ENCODE measurements around the gene ARHGEF7.

Gene ARHGEF7

DNA sequence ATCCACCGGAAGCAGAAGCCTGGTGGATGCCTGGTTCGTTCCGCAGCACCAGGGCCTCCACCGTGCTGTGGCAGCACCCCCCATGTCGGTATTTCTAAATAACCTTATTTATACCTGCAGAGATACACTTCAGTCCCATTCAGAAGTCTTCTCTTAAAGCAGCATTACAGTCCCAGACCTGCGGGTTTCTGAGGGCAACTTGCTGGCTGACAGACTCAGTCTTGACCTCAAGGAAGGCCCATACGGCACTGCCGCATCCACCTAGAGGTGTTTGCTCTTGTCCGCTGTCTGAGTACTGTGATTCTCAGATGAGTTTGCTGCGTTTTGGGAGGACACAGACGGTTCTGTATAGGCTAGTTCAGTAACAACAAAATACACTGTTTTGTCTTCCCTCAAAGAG is 188.4 kb downstream of the ARHGEF7 start:
- DNase-seq (ENCODE audit: low read depth) = no peak

DNA sequence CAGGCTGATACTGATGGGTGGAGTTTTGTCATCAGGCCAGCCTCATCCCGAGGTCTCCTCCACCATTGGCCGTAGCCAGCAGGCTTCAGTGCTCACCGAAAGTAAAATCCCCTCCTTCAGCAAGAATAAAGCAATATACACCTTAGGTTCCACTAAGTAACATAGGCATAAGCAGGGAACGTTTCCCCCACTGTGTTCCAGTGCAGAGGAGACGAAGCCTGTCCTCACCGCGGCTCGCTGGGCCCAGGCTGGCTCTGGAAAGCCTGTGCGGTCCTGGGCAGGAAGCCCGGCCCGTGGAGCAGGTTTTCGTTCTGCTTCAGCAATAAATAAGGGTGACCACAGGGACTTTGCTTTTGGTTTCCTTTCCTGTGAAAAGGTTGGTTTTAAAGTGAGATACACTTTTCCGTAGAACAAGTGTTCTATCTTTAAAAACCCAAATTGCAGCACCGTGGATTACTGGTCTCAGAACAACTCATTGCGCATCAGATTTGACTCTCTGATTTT is 189.0 kb downstream of the ARHGEF7 start:
- no peak for DNase-seq (ENCODE audit: low read depth)

DNA sequence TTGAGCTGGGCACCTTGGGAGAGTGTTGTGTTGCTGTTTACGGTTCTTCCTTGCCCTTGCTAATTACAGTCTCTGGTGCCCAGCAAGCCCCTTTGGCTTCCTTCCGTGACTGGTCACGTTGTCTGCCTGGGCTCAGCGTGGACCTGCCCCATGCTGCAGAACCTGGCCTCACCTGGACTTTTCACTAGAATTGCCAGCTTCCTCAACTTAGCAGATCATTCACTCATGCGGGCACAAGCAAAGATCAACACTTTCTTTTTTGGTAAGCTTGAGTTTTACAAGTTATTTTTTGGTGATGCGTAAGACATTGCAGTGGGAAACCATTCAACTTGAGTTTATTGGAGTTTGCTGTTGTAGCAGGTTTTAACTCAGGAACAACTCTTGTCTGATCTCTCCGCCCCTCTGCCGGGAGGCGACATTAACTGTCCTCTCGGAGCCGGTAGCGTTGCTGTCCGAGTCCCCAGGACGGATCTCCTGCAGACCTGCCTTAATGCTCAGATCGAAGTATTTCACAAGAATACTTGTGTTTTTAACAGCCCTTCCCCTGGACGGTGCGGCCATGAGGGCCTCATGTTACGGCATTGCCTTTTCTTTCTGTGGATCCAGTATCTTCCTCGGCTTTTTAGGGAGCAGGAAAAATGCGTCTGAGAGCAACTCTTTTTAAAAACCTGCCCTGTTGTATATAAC is 189.6 kb downstream of the ARHGEF7 start:
- no peak for DNase-seq (ENCODE audit: low read depth)

DNA sequence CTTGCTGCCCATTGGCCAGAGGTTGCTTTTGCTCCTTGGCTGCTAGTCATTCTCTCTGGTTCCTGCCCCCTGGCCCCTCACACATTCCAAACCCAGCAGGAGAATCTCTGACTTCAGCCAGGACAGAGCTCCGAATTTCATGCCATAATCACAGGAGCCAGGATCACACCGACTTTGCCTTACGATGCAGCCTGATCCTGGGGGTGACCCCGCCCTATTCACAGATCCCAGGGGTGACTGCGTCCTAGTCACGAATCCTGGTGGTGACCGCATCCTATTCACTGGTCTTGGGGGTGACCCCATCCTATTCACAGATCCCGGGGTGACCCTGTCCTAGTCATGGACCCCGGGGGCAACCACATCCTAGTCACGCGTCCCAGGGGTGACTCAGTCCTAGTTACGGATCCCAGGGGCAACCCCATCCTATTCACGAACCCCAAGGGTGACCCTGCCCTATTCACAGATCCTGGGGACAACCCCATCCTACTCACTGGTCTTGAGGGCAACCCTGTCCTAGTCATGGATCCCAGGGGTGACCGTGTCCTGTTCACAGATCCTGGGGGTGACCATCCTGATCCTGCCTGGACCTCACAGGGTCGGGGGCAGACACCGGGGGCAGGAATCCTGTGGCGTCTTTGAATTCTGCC is 198.0 kb downstream of the ARHGEF7 start:
- no peak for DNase-seq (ENCODE audit: low read depth)

DNA sequence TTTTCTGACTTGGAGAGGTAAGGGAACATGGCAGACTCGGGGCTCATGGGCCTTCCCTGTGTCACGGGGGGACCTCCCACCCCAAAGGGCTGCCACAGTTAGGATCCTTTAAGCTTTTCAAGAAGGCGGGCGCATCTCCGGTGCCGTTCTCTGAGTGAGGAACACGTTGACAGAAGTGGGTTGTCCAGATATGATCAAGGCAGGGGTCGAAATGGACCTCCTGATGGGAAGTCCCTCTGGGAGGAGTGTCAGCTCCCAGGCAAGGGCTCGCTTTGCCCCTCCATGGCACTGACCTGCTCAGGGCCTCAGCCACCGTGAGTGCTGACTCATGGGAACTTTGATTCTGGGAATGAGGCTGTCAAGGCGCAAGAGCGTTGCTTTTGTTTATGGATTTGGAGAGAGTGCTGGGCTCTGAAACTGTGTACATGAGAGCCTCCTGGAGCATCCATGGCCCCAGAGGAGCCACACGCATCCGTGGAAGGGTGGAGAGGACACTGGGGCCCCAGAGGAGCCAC is 198.9 kb downstream of the ARHGEF7 start:
- no peak for DNase-seq (ENCODE audit: low read depth)

DNA sequence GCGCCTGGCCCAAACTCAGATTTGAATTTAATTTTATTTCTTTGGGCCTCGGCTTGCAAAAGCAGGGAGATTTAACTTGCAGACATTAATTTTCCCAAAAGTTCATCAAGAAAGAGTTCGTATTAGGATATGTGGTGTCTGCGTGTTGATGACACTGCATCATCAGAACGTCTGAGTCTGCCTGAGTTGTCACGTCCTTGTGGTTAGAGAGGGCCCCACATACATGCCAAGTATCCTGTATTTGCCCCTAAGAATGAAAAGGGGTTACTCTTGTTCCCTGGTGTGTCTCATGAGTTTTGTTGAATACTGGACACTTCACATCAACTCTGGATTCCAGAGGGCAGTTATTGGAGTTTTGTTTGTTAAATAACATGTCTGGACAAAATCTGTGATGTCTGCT is 199.7 kb downstream of the ARHGEF7 start:
- no peak for DNase-seq (ENCODE audit: low read depth)

DNA sequence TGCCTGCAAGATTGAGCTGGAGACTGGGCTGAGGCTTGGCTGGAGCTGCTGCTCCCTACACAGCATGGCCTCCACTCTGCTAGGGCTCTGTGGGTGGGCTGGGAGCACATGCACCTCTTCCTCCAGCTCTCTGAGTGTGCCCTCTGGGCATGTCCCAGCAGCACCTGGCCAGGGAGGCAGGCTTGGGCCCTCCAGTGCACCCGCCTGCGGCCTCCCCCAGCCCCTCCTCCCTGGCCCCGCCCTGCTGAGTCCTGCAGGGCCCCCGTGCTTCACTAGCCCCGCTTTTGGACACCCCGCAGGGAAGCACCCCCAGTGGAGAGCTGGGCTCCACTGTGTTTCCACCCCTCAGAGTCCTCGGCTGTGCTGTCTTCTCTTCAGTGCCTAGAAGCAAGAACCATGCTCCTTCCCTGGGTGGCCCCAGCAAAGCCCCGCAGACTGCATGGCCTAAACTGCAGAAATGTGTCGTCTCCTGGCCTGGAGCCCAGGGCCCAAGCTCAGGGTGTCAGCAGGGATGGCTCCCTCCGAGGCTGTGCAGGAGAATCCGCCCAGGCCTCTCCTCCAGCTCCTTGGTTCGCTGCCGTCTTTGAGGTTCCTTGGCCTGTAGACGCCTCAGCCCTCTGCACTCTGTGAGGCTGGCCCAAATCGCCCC is 200.4 kb downstream of the ARHGEF7 start:
- DNase-seq (ENCODE audit: low read depth) = no peak

DNA sequence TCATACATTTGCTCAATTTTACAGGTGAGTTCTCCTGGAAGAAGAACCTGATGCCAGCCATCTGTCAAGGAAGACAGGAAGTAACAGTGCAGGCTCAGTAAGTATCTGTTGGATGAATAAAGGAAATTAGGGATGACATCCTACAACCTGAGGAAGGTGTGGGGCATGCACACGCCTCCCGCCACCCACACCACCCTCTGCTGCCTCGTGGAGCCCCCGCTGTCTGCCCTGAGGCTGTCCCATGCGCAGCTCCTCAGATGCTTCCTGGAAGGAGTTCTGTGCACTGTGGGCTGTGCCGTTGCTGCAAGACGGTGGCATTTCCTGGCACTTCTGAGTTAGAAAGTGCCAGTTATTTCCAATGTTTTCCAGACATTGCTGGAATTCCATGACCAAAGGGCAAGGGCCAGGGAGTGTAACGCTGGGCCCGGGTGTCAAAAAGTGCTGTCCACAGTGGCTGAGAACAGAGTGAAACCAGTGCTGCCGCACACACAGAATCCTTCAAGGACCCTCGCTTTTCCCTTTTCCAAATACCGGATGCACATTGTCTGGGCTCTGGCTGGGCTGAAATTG is 201.1 kb downstream of the ARHGEF7 start:
- no peak for DNase-seq (ENCODE audit: low read depth)

DNA sequence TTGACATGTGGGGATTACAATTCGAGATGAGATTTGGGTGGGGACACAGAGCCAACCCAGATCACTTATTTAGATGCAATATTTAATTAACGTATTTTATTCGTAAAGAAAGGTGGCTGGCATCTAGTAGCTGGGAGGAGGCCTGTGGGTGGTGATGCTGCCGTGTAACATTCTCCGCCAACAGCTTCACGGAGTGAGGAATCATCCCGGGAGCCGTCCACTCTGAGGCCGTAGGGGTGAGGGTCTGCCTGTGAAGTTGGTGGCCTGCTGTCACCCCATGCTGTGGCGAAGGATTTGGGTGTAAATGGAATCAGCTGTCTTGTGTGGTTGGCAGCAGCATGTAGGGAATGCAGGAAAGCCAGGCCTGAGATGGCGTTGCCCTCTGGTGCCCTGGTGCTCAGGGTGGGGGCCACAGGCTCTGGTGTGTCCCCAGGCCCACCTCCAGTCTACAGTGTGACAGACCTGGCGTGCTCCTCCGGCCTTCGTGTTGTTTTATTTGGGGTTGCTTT is 202.0 kb downstream of the ARHGEF7 start:
- DNase-seq (ENCODE audit: low read depth) = no peak

DNA sequence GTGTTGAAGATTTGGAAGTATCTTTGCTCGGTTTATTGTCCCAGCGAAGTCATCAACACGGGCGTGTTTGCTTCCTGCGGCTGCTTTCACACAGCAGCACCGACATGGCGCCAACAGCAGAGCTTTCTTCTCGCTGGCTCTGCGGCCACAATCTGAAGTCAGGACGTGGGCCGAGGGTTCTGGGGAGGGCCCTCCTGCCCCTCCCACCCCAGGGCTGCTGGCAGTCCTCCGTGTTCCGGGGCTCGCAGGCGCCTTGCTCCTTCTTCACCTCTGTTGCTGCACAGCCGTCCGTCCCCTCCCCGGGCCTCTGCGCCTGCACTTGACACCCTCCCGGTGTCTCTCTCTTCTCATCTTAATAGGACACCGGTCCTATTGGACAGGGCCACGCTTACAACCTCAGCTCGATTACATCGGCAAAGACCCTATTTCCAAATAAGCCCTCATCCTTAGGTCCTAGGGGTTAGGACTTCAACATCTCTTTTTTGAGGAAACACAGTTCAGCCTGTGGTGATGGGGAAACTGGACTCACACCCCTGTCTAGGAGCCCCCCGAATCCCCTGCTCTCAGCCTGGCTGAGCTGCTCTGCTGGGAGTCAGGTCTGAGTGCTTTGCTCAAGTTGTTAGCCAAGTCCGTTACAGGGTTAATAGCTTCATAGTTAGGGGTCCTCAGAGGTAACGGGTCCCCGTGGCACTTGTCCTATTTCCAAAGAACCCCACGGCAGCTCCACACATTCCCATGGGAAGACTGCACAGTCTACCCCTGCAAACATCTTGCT is 202.6 kb downstream of the ARHGEF7 start:
- no peak for DNase-seq (ENCODE audit: low read depth)

DNA sequence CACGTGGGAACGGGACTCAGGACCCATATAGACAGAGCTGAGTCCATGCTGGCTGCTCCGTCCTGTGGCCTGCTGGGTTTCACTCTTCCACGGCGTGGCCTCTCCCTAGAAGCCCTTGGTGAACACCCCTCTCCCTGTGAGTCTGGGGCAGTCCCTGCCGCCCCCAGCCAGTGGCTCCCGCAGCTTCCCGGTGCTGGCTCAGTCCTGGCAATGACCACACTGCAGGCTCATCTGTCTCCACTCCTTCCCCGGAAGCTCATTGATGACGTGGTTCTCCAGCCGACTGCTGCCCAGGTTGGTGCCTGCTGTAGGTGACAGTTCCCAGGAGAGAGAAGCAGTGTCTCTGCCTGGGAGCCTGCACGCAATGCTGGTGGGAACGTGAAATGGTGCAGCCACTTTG is 203.3 kb downstream of the ARHGEF7 start:
- DNase-seq (ENCODE audit: low read depth) = no peak

DNA sequence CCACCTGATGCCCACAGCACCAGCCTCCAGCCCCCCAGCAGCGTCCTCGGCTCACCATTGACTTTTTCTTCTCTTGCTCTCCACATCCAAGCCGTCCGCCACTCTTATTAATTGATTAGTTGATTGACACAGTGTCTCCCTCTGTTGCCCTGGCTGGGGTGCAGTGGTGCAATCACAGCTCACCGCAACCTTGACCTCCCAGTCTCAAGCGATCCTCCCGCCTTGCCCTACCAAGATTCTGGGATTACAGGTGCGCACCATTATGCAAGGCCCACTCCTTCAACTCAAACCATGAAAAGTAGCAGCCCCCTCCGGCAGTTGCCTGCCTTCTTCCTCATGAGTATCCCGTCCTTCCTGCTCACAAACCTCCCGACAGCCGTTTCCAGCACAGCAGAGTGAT is 204.4 kb downstream of the ARHGEF7 start:
- no peak for DNase-seq (ENCODE audit: low read depth)

DNA sequence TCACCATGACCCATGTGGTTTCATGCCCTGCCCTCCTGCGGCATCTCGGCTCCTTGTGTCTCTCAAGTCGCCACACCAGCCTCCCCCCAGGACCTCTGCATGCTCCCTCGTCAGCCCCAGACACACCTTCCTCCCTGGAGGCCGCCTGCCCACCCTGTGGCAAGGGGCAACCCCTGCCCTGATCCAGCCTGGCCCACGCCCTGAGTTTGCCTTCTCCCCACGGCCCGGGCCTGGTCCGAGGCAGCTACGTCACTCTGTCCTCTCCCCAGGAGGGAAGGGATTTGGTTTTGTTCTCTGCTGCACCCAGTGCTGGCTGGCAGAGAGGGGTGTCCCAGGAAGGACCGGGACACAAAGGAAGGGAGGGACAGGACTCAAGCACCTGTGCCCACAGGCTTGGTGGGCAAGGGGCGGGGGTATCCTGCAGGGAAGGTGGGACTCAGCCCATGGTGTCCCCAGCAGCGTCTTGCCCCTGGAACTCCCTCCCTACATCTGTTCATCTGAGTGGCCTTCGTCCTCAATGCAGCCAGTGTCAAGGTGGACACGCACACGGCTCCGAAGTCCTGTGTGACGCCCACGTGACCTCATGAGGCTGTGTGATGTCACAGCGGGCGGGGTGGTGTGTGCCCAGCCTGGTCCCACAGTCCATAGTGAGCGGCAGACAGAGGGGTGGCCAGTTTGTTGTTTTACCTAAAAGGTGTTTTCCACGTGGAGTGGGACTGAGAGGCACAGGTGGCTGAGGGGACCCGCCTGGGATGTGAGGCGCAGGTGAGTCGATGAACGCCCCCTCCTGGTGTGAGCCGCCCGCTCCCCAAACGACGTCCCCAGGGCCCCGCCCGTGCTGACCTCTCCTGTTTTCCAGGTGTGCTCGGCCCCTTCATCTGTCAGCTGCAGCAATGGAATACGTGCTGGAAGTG is 205.1 kb downstream of the ARHGEF7 start, which contains the start of gene TEX29:
TEX29 (plus strand) TSS at position 645 of the 914 bp plus-strand sequence; CDS start at position 894, 249 bp downstream.
- DNase-seq (ENCODE audit: low read depth) = no peak

DNA sequence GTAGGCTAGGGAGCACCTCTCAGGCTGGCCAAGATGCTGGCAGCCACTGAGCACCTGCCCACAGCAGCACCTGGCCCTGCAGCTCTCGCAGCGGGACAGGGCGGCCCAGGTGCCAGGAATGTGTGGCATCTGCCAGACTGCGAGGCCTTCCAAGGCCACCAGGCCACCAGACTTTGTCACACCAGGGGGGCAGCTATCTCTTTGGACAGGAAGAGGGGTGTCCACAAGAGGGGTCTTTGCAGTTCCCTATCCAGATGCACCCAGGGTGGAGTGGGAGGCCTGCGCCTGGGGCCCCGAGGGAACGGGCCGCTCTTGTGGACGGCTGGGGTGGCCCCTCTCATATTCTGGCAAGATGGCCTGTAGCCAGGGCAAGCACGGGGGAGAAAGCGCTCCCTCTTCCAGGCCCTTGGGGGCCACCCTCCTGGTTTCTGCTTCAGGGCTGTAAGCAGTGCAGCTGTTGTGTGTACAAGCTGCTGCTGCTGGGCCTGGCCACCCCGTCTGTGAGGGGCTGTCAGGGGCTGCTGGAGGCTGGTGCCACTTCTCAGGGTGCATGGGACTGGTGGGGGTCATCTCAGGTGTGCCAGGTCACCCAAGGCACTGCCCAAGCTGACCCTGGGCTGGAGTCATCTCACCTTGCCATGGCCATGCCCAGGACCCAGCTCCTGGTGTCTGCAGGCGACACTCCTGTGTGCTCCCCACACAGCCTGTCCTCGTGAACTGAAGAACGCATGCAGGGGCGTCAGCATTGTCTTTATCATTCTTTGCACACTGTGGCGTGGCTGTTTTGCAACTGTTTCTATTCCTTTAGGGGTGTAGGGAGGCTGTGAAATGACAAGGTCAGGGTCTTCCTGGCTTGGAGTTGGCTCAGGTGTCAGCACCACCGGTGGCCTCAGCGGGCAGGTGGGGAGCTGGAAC is 207.1 kb downstream of the ARHGEF7 start:
- no peak for DNase-seq (ENCODE audit: low read depth)

DNA sequence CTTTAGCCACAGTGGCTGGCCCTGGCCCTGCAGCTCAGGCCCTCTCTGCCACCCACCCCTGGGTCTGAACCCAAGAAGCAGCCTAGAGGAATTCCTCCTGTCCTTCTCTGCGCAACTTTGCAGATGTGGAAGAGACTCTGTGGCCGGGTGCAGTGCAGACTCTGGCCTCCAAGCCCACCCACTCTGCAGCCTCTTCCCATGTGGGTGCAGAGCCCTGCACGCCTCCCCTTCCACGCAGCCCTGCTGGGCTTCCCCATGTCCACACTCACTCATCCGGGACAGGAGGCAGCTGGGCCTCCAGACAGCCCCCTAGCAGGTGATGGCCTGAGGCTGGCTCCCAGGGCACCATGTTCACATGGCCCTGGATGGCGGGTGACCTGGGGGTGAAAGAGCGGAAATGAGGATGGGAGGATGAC is 207.8 kb downstream of the ARHGEF7 start:
- no peak for DNase-seq (ENCODE audit: low read depth)

DNA sequence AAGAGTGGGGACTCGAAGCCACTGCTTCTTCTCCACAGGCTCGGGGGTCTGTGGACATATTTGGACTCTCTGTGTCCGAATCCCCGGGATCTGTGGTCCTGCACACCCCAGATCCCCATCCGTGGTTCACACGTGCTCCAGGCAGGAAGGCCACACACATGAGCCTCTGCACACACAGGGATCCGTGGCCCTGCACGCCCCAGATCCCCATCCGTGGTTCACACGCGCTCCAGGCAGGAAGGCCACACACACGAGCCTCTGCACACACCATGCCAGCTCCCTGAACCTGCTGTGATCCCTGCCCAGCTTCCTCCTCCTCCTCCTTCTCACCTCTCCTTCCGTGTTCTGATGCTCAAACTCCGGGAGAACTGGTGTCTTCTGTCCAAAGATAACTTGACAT is 208.4 kb downstream of the ARHGEF7 start:
- DNase-seq (ENCODE audit: low read depth) = no peak

DNA sequence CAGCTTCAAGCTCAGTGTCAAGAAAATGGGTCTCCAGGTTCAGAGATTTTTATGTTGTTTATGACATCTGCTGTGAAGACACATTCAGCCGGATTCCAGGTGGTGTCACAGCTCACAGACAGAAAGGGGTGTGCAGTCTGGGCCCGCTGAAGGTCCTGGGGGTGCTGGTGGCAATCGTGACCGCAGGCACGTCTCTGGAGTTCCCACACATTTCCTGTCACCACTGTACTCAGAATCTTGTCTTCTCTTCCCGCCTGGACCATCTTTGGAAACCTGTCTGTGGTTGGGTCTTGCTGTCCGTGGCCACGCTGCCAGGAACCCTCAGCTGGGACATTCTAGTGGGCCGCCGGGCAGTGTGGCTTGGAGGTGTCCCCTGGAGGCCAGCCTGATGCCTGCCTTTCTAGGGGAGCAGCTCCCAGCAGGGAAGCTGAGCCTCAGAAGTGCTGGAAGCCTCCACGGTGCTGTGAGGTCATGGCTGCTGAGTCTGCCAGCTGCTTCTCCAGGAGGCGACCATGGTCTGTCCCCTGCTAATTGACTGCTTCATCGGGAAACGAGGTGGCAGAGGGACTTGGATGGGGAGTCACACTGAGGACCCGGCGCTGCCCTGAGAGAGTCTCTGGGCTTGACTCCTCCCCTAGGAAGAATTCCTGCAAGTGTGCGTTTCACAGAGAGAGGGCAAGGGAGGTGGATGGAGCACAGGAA is 209.0 kb downstream of the ARHGEF7 start:
- DNase-seq (ENCODE audit: low read depth) = no peak

DNA sequence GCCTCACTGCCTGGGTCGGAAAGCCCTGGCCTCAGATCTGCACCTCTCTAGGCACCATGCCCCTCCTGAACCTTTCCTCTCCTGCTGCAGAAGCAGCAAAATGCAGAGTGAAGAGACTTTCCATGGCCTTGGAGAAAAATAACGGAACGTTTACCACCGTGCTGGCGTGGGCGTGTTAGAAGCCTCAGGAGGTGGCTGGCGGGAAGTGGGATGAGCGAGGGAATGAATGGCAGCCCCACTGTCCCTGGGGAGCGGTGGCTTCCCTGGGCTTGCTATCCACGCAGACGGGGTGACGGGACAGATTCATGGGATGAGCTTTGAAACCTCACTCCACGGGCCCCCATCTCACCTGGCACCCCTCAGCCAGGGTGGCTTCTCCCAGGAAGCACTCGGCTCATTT is 209.6 kb downstream of the ARHGEF7 start:
- no peak for DNase-seq (ENCODE audit: low read depth)

Measured in GM04503 (cell line).